ENCODE data around the gene MTCL1.

The MTCL1 gene

GRCh38 chr18:8735274-8735673, 29.9 kb downstream of the MTCL1 start:
- Histone ChIP-seq H4K8ac (ENCODE audit: low read depth, low read length) (no peak overlapping the region), H3K18ac (ENCODE audit: low read length) (no peak overlapping the region), H4K5ac (ENCODE audit: low read length) (no peak overlapping the region), H2BK15ac (replicated peaks; ENCODE audit: low read depth) (no peak overlapping the region), H3K4me3 (ENCODE audit: low read length) (no peak overlapping the region), H3K9ac (ENCODE audit: low read length) (no peak overlapping the region), H3K4me1 (ENCODE audit: control insufficient read depth, low read depth, low read length) (peaks cover 4% of the 10 kb centered on the region), H2BK120ac (ENCODE audit: low read depth, low read length) (no peak overlapping the region), H2AK5ac (ENCODE audit: low read length) (no peak overlapping the region), H3K27ac (ENCODE audit: low read depth, low read length) (no peak overlapping the region), H3K27me3 (ENCODE audit: insufficient read depth, low read length, poor library complexity) (no peaks in the 10 kb centered on the region), H3K4ac (ENCODE audit: low read depth, low read length) (no peak overlapping the region), H2BK5ac (ENCODE audit: low read length) (no peak overlapping the region), H3K79me1 (ENCODE audit: low read length) (peaks cover 3% of the 10 kb centered on the region), H3K36me3 (ENCODE audit: control insufficient read depth, insufficient read depth, low read length) (no peaks in the 10 kb centered on the region), H3K4me2 (ENCODE audit: low read length) (no peak overlapping the region), H3K56ac (ENCODE audit: low read length) (no peak overlapping the region), H3K79me2 (ENCODE audit: control insufficient read depth, insufficient read depth, low read length) (peaks cover 2% of the 10 kb centered on the region), H3K23ac (ENCODE audit: low read length) (no peak overlapping the region)
- no CpG with 5 or more reads among the region's 2 CpGs for WGBS (ENCODE audit: extremely low coverage, insufficient coverage, low lambda C conversion rate)
- no peak for DNase-seq

GRCh38 chr18:8741117-8741516, 35.8 kb downstream of the MTCL1 start:
- Histone ChIP-seq H3K27me3 (ENCODE audit: insufficient read depth, low read length, poor library complexity) (no peaks in the 10 kb centered on the region), H3K79me2 (ENCODE audit: control insufficient read depth, insufficient read depth, low read length) (peaks cover 2% of the 10 kb centered on the region), H4K8ac (ENCODE audit: low read depth, low read length) (no peak overlapping the region), H3K4ac (ENCODE audit: low read depth, low read length) (no peak overlapping the region), H3K23ac (ENCODE audit: low read length) (no peak overlapping the region), H2BK5ac (ENCODE audit: low read length) (no peak overlapping the region), H2BK120ac (ENCODE audit: low read depth, low read length) (no peak overlapping the region), H2BK15ac (replicated peaks; ENCODE audit: low read depth) (no peak overlapping the region), H3K36me3 (ENCODE audit: control insufficient read depth, insufficient read depth, low read length) (no peaks in the 10 kb centered on the region), H3K56ac (ENCODE audit: low read length) (no peak overlapping the region), H3K79me1 (ENCODE audit: low read length) (peaks cover 7% of the 10 kb centered on the region), H3K27ac (ENCODE audit: low read depth, low read length) (no peak overlapping the region), H2AK5ac (ENCODE audit: low read length) (no peak overlapping the region), H3K4me1 (ENCODE audit: control insufficient read depth, low read depth, low read length) (no peaks in the 10 kb centered on the region), H3K4me3 (ENCODE audit: low read length) (no peak overlapping the region), H3K18ac (ENCODE audit: low read length) (no peak overlapping the region), H4K5ac (ENCODE audit: low read length) (no peak overlapping the region), H3K9ac (ENCODE audit: low read length) (no peak overlapping the region), H3K4me2 (ENCODE audit: low read length) (no peak overlapping the region)
- WGBS (ENCODE audit: extremely low coverage, insufficient coverage, low lambda C conversion rate), result no CpG with 5 or more reads among the region's 1 CpG
- no peak for DNase-seq

- H3K27ac ChIP-seq (ENCODE audit: low read depth, low read length), result no peak overlapping the region
- no peak overlapping the region for H2BK120ac ChIP-seq (ENCODE audit: low read depth, low read length)
- no peak for DNase-seq
- H4K5ac ChIP-seq (ENCODE audit: low read length), result no peak overlapping the region
- no peaks in the 10 kb centered on the region for H3K4me1 ChIP-seq (ENCODE audit: control insufficient read depth, low read depth, low read length)
- H3K79me2 ChIP-seq (ENCODE audit: control insufficient read depth, insufficient read depth, low read length), result peaks cover 6% of the 10 kb centered on the region
- no peak overlapping the region for H2BK15ac ChIP-seq (replicated peaks; ENCODE audit: low read depth)
- no peaks in the 10 kb centered on the region for H3K36me3 ChIP-seq (ENCODE audit: control insufficient read depth, insufficient read depth, low read length)
- no peak overlapping the region for H3K23ac ChIP-seq (ENCODE audit: low read length)
- no peak overlapping the region for H2BK5ac ChIP-seq (ENCODE audit: low read length)
- H3K56ac ChIP-seq (ENCODE audit: low read length), result no peak overlapping the region
- H3K27me3 ChIP-seq (ENCODE audit: insufficient read depth, low read length, poor library complexity), result no peaks in the 10 kb centered on the region
- H2AK5ac ChIP-seq (ENCODE audit: low read length), result no peak overlapping the region
- H3K9ac ChIP-seq (ENCODE audit: low read length), result no peak overlapping the region
- no CpG with 5 or more reads among the region's 7 CpGs for WGBS (ENCODE audit: extremely low coverage, insufficient coverage, low lambda C conversion rate)
- H3K4me2 ChIP-seq (ENCODE audit: low read length), result no peak overlapping the region
- no peak overlapping the region for H3K4ac ChIP-seq (ENCODE audit: low read depth, low read length)
- no peak overlapping the region for H4K8ac ChIP-seq (ENCODE audit: low read depth, low read length)
- no peak overlapping the region for H3K4me3 ChIP-seq (ENCODE audit: low read length)
- H3K79me1 ChIP-seq (ENCODE audit: low read length), result peaks cover 7% of the 10 kb centered on the region
- no peak overlapping the region for H3K18ac ChIP-seq (ENCODE audit: low read length)
These were observed 36.2 kb downstream of the MTCL1 start for GRCh38 chr18:8741532-8741931.

- Histone ChIP-seq H3K56ac (ENCODE audit: low read length) (no peak overlapping the region), H2BK5ac (ENCODE audit: low read length) (no peak overlapping the region), H4K8ac (ENCODE audit: low read depth, low read length) (no peak overlapping the region), H3K4me3 (ENCODE audit: low read length) (no peak overlapping the region), H2BK120ac (ENCODE audit: low read depth, low read length) (no peak overlapping the region), H2AK5ac (ENCODE audit: low read length) (no peak overlapping the region), H2BK15ac (replicated peaks; ENCODE audit: low read depth) (no peak overlapping the region), H3K4me2 (ENCODE audit: low read length) (no peak overlapping the region), H3K18ac (ENCODE audit: low read length) (no peak overlapping the region), H3K23ac (ENCODE audit: low read length) (no peak overlapping the region), H3K4ac (ENCODE audit: low read depth, low read length) (no peak overlapping the region), H3K79me1 (ENCODE audit: low read length) (peaks cover 7% of the 10 kb centered on the region), H3K9ac (ENCODE audit: low read length) (no peak overlapping the region), H3K79me2 (ENCODE audit: control insufficient read depth, insufficient read depth, low read length) (peaks cover 6% of the 10 kb centered on the region), H3K27ac (ENCODE audit: low read depth, low read length) (no peak overlapping the region), H3K36me3 (ENCODE audit: control insufficient read depth, insufficient read depth, low read length) (no peaks in the 10 kb centered on the region), H3K4me1 (ENCODE audit: control insufficient read depth, low read depth, low read length) (no peaks in the 10 kb centered on the region), H3K27me3 (ENCODE audit: insufficient read depth, low read length, poor library complexity) (no peaks in the 10 kb centered on the region), H4K5ac (ENCODE audit: low read length) (no peak overlapping the region)
- no CpG with 5 or more reads among the region's 6 CpGs for WGBS (ENCODE audit: extremely low coverage, insufficient coverage, low lambda C conversion rate)
- DNase-seq, result no peak
These were observed 37.3 kb downstream of the MTCL1 start for GRCh38 chr18:8742387-8743361.

GRCh38 chr18:8744038-8744437, 38.7 kb downstream of the MTCL1 start:
- H4K5ac ChIP-seq (ENCODE audit: low read length), result no peak overlapping the region
- no peak for DNase-seq
- H3K18ac ChIP-seq (ENCODE audit: low read length), result no peak overlapping the region
- no peak overlapping the region for H2BK15ac ChIP-seq (replicated peaks; ENCODE audit: low read depth)
- no peaks in the 10 kb centered on the region for H3K27me3 ChIP-seq (ENCODE audit: insufficient read depth, low read length, poor library complexity)
- H3K4me3 ChIP-seq (ENCODE audit: low read length), result no peak overlapping the region
- no peak overlapping the region for H3K4me2 ChIP-seq (ENCODE audit: low read length)
- no peak overlapping the region for H2AK5ac ChIP-seq (ENCODE audit: low read length)
- H3K4me1 ChIP-seq (ENCODE audit: control insufficient read depth, low read depth, low read length), result no peaks in the 10 kb centered on the region
- no peak overlapping the region for H3K27ac ChIP-seq (ENCODE audit: low read depth, low read length)
- peaks cover 9% of the 10 kb centered on the region for H3K79me1 ChIP-seq (ENCODE audit: low read length)
- H2BK5ac ChIP-seq (ENCODE audit: low read length), result no peak overlapping the region
- no peak overlapping the region for H3K4ac ChIP-seq (ENCODE audit: low read depth, low read length)
- no peak overlapping the region for H2BK120ac ChIP-seq (ENCODE audit: low read depth, low read length)
- H3K56ac ChIP-seq (ENCODE audit: low read length), result no peak overlapping the region
- H3K36me3 ChIP-seq (ENCODE audit: control insufficient read depth, insufficient read depth, low read length), result no peaks in the 10 kb centered on the region
- H4K8ac ChIP-seq (ENCODE audit: low read depth, low read length), result no peak overlapping the region
- H3K79me2 ChIP-seq (ENCODE audit: control insufficient read depth, insufficient read depth, low read length), result peaks cover 6% of the 10 kb centered on the region
- H3K23ac ChIP-seq (ENCODE audit: low read length), result no peak overlapping the region
- no peak overlapping the region for H3K9ac ChIP-seq (ENCODE audit: low read length)
- WGBS (ENCODE audit: extremely low coverage, insufficient coverage, low lambda C conversion rate), result no CpG with 5 or more reads among the region's 7 CpGs

Data from mesendoderm (in vitro differentiated cells).